Renal cortical epithelial cell (primary cell): ENCODE data around the gene EHMT1. TPM values are rescaled to one million over a fixed set of nuclear protein-coding genes. Genes with fewer than 3 reads are reported as not detected.

Experiments used
- DNase-seq: peaks from one replicate; pipeline ENCODE4 v3.0.0-alpha.2; 2011; ENCODE audit warnings: low read depth
- total RNA-seq: library from RNA; depleted of rRNA; stranded (reverse); fragments of >200 nt; gene quantifications from 2 replicates; pipeline ENCODE4 v1.2.3, GENCODE V29; 2014

Gene EHMT1
- 58.0 and 92.8 TPM in 2 replicates for total RNA-seq

- DNase-seq, result peak; percentile 36
These were observed at the start of gene EHMT1 for GRCh38 chr9:137618105-137619067. EHMT1 (plus strand) TSS chr9:137619005; CDS start chr9:137619029, 24 bp downstream.

GRCh38 chr9:137569609-137570203 lies 49.1 kb upstream of the EHMT1 start:
- no peak for DNase-seq

- DNase-seq, result no peak
These were observed 48.2 kb upstream of the EHMT1 start for GRCh38 chr9:137570566-137570965.

GRCh38 chr9:137574192-137574591 lies 44.6 kb upstream of the EHMT1 start:
- DNase-seq, result no peak

GRCh38 chr9:137575364-137575715 lies 43.5 kb upstream of the EHMT1 start:
- no peak for DNase-seq

GRCh38 chr9:137575716-137576411 lies 42.9 kb upstream of the EHMT1 start:
- DNase-seq, result no peak

- DNase-seq, result peak; percentile 59
These were observed 40.1 kb upstream of the EHMT1 start, which contains the start of gene DPH7 for GRCh38 chr9:137578518-137579258. DPH7 (minus strand) TSS chr9:137578925; CDS start chr9:137578777, 148 bp downstream.

- DNase-seq, result no peak
These were observed 39.6 kb upstream of the EHMT1 start for GRCh38 chr9:137579259-137579604.

- no peak for DNase-seq
These were observed 38.4 kb upstream of the EHMT1 start for GRCh38 chr9:137580209-137580953.

GRCh38 chr9:137580954-137581322 lies 37.9 kb upstream of the EHMT1 start:
- no peak for DNase-seq

- DNase-seq, result no peak
These were observed 37.2 kb upstream of the EHMT1 start for GRCh38 chr9:137581361-137582285.

GRCh38 chr9:137582286-137582860 lies 36.4 kb upstream of the EHMT1 start:
- DNase-seq, result no peak

GRCh38 chr9:137583347-137583746 lies 35.5 kb upstream of the EHMT1 start:
- DNase-seq, result no peak

GRCh38 chr9:137583957-137584356 lies 34.8 kb upstream of the EHMT1 start:
- DNase-seq, result no peak

- no peak for DNase-seq
These were observed 32.0 kb upstream of the EHMT1 start for GRCh38 chr9:137586854-137587253.

- no peak for DNase-seq
These were observed 30.5 kb upstream of the EHMT1 start for GRCh38 chr9:137588311-137588710.

GRCh38 chr9:137588891-137589290 lies 29.9 kb upstream of the EHMT1 start:
- no peak for DNase-seq

GRCh38 chr9:137589441-137590122 lies 29.2 kb upstream of the EHMT1 start:
- no peak for DNase-seq

GRCh38 chr9:137590123-137590468 lies 28.7 kb upstream of the EHMT1 start:
- no peak for DNase-seq
